SK-MEL-5 (cell line): ENCODE measurements around the gene HHIPL2. TPM values are rescaled to one million over a fixed set of nuclear protein-coding genes. Genes with fewer than 3 reads are reported as not detected.

ENCODE experiments used
- DNase-seq: peaks from one replicate; pipeline ENCODE4 v3.0.0-alpha.2; 2016; ENCODE audit warnings: low read depth, low spot score
- in situ Hi-C: cut with HindIII; loops from 2 replicates; pipeline ENCODE4 v1.10.0; 2016; ENCODE audit warnings: low sequenced_read_pairs, high pct_unique_total_duplicates, low pct_unique_long_range_greater_than_20kb
- polyA plus RNA-seq, 2 experiments: library from polyadenylated mRNA; depleted of rRNA; stranded (reverse); fragments of >200 nt; gene quantifications; 2 replicates each; pipeline ENCODE4 v1.2.3, GENCODE V29; 2015
- total RNA-seq: library from RNA; depleted of rRNA; stranded (reverse); fragments of >200 nt; shearing (Covaris generic); gene quantifications from 2 replicates; pipeline ENCODE4 v1.2.3, GENCODE V29; 2014; rRNA removed

HHIPL2 gene
- not detected in 2 replicates for total RNA-seq
- polyA plus RNA-seq (2015; cell fraction: cytosol; rRNA removed): 0.05 TPM in 1 of 2 replicates, not detected in the other
- polyA plus RNA-seq (2015; cell fraction: nucleus; rRNA removed): 0.74 and 1.3 TPM in 2 replicates

DNA sequence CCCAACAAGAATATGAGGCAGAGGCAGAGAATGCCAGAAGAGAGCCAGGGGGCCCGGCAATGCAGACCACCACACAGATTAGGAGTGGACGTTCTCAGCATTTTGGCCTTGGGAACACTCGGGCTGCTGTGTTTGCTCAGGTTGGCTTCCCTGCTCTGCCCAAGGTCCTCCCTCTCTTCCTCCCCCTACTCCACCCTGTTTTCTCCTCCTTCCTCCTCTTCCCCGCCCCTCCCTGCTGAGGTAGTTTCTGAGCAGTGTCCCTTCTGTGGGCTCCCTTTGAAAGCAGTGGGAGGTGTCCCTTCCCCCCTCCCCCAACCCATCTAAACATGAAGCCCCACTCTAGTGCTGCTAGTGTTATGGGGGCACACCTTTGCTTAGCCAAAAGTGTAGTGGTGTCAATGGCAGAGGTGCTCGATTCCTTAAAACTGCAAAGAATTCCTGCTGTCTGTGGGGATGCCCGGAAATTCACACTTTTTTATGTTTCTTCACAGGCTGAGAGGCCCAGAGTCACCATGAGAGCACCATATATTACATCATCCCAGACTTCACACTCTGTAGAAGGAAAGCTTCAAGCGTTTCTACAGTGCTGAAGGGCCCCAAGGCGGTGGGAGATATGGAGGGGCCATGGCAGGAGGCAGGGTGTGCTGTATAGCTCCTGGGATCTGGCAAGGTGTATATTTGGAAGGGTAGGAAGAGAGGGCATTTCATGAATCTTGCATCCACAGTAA lies at the start of gene HHIPL2:
TSS of gene HHIPL2 (minus strand) at position 161 of the 728 bp plus-strand sequence. CDS start at position 101, 60 bp downstream.
- no peak for DNase-seq
- in situ Hi-C loops: no loop called here

DNA sequence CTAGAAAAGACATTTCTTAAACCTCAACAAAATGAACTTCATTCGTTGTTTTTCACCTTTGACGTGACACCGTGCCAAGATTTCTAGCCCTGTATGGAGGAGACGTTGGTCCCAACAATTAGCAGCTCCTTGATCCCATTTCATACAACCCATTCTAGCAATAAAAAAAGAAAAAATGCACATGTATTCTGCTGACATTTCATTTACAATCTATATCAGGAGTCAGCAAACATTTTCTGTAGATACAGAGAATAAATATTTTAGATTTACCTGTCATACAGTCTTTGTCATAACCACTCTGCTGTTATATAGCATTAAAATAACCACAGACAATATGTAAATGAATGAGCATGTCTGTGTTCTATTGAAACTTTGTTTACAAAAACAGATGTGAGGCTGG lies 48.8 kb upstream of the HHIPL2 start:
- in situ Hi-C loops: no loop called here
- no peak for DNase-seq

GRCh38 chr1:222594789-222595188 lies 46.9 kb upstream of the HHIPL2 start:
- no peak for DNase-seq
- in situ Hi-C loops: no loop called here

DNA sequence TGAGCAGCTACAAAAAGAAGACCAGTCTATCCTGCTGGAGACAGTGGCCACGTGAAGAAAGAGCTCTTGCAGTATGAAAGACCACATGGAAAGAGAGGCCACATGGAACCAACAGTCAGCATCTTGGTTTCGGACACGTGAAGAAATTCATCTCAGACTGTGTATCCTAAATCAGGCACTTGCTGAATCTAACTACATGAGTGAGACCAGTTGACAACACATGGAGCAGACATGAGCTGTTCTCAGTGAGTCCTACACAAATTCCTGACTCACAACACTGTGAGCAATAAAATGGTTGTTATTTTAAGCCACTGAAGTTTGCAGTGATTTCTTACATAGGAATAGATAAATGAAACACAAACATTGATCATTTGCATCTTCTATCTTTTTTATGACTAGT lies 44.3 kb upstream of the HHIPL2 start:
- peak; percentile 7 for DNase-seq
- in situ Hi-C loops: no loop called here

DNA sequence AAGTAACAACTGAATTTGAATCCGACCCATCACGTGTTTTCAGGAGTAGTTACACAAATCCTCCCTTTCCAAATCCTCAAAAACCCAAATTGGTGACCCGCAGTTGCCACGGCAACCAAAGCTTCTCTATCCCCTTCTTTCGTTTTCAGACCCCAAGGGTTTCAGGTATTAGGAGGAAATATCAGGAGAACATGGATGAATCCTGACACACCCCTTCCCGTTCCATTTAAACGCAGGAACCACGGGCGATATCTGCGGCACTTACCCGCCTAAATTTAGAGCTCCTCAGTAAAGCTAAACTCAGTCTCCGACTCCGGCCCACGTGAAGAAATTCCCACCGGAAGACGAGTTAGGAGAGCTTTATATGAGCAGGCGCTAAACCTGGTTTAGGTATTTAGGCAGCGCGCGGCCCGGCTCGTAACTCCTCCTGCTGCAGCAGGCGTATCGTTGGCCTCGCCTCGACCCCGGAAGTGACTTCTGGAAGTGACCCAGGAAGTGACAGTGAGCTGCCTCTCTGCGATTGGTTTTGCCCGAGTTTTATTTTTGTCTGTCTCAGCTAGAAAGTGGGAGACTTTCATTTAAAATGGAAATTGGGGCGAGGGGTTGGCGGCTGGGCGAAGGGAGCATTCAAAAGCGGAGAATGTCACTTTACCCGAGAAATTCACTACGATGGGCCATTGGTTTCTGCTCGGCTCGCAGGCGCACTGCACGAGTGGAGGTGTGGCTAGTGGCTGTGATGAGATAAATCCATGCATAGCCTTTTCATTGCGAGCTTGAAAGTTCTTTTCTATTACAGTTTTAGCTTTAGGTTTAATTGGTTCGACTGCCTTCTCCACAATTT lies 41.8 kb upstream of the HHIPL2 start, which contains the start of gene TAF1A:
TSS of gene TAF1A (minus strand) at position 472 of the 841 bp plus-strand sequence.
- in situ Hi-C loops: no loop called here
- peak; percentile 86 for DNase-seq

- DNase-seq: no peak
- in situ Hi-C loops: no loop called here
Measured at GRCh38 chr1:222588135-222588534, 40.2 kb upstream of the HHIPL2 start.

DNA sequence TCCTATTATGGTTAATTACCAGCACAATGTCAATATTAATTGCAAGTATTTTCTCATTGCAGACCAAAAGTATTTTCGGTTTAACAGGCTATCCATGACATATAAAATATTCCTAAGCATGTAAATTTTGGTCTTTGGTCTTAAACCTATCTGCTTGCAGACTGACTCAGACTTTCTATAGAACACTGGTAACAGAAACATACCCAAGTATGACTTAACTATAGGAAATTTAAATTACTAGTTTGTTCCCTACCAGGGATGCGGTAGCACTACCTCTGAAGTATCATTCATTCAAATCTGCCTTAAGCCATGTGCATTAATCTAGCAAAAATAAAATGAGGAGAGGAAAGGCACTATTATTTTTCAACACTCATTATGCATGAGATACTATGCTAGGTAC lies 38.9 kb upstream of the HHIPL2 start:
- no peak for DNase-seq
- in situ Hi-C loops: no loop called here

- DNase-seq: no peak
- in situ Hi-C loops: no loop called here
Measured at GRCh38 chr1:222583079-222583478, 35.2 kb upstream of the HHIPL2 start.

GRCh38 chr1:222582099-222582774 lies 34.3 kb upstream of the HHIPL2 start:
- in situ Hi-C loops: no loop called here
- DNase-seq: no peak

DNA sequence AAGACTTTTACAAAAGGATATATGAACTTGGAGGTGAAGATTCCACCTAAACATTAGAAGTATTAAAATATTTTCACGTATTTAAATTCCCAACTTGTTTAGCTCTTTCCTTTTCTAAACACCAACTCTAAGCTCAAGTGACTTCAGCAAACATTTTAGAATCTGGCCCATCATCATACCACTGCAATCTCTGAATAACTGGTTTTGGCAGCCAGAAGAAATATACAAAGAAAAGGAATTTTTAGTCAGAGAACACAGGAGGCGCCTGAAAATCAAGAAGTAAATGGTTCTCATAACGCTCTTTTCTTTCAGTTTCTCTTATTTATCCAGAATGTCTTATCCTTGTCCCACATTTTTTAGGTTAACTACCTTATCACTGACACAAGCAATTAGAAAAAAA lies 31.4 kb upstream of the HHIPL2 start:
- in situ Hi-C loops: no loop called here
- DNase-seq: no peak

DNA sequence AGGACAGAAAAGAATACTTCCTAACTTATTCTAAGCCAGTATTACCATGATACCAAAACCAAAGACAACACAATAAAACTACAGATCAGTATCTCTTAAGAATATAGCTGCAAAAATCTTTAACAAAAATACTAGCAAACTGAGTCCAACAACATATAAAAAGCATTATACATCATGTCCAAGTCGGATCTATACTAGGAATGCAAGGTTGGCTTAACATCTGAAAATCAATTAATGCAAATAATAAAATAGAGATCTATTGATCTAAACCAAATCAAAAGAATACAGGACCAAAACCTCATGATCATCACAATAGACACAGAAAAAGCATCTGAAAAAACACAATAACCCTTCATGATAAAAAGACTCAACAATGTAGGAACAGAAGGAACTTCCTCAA lies 22.9 kb upstream of the HHIPL2 start:
- DNase-seq: no peak
- in situ Hi-C loops: no loop called here

DNA sequence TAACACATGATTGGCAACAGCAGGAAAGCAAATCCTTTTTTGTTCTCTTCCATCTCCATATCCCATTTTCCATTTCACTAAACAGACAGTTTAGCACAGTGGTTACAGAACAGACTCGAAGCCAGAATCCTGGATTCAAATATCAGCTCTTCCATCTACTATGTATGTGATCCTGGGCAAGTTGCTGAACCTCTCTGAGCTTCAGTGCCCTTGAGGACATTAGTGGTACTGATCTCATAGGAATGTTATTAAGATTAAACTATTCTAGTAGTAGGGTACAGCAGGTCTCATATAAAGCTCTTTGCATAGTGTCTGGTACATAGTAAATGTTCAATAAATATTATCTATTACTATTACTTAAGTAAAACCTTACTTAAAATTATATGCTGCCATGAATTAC lies 13.8 kb upstream of the HHIPL2 start:
- DNase-seq: no peak
- in situ Hi-C loops: no loop called here

- in situ Hi-C loops: no loop called here
- DNase-seq: no peak
Measured at GRCh38 chr1:222557574-222557973, 9.7 kb upstream of the HHIPL2 start.

GRCh38 chr1:222557148-222557547 lies 9.2 kb upstream of the HHIPL2 start:
- in situ Hi-C loops: no loop called here
- no peak for DNase-seq

DNA sequence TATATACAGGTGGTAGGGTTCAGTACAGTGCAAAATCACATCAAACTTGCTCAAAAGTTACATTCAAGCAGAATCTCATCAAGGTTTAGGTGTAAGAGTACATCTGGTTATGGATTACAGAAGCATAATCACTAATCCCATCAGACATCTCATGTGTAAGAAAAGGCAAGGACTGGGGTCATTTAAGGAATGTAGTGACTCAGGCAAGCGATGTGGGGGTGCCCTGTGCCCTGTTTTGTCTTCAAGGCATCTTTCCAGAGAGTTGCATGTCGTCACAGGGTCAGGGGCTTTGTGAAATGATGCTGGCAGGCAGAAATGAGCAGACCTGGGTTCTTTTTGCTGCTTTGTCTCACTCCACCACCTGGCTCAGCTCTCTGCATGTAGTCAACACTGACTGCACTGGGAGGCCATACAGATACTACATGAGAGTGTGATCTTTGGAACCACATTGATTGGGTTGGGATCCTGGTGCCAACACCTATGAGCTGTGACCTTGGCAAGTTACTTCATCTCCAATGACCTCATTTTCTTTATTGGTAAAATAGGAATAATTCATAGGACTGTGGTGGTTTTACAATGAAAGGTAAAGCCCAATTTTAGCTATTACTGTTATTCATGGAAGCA lies 8.2 kb upstream of the HHIPL2 start:
- in situ Hi-C loops: no loop called here
- DNase-seq: no peak

GRCh38 chr1:222554177-222554576 lies 6.3 kb upstream of the HHIPL2 start:
- in situ Hi-C loops: no loop called here
- no peak for DNase-seq

DNA sequence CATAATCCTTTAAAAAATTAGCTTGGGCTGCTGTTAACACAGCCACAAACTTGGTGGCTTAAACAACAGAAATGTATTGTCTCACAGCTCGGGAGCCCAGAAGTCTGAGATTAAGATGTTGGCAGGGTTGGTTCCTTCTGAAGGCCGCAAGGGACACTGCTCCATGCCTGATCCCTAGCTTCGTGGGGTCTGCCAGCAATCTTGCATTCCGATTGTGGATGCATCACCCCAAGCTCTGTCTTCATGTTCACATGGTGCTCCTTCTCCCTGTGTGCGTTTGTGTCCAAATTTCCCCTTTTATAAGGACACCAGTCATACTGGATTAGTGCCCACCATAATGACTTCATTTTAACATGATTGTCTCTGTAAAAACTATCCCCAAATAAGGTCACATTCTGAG lies 5.0 kb upstream of the HHIPL2 start:
- DNase-seq: no peak
- in situ Hi-C loops: no loop called here

DNA sequence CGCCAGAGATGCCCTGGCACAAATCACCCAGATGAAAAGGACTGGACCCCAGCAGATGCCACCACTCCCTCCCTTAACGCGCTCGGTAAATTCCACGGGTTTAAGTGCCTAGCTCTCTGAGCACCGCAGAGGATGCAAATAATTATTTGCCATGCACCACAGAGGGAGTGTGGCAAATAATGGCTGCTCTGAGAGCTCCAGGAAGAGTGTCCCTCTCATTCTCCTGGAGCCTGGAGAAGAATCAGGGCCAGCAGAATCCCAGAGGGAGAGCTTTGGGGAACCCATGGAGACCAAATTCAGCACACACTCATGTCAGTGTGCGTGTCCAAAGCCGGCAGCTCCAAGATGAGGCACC lies 667 bp downstream of the HHIPL2 start:
- in situ Hi-C loops: no loop called here

More for the DNA sequence above, 667 bp downstream of the HHIPL2 start:
- no peak for DNase-seq
